ENCODE results near the gene TATDN2.

TATDN2 gene

DNA sequence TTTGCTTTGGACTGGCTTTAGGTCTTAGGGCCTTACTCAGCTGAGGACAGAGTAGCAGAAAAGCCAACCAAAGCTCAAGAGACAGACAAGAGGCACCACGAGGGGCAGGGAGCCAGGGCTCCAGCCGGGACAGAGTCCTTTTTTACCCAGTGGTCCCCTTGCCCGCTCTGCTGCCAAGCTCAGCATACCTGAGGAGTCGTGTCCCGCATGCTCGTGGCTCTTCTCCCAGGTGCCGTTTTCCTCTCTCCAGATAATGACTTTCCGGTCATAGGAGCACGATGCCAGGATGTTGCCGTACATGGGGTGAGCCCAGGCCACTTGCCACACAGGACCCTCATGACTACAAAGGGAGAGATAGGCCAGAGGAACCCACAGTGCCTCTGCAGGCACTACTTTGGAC, 64.1 kb downstream of the TATDN2 start:
- no peaks in the 10 kb centered on the region for H3K4me1 ChIP-seq (ENCODE audit: insufficient read depth, low read length)
- no peaks in the 10 kb centered on the region for H3K27me3 ChIP-seq (ENCODE audit: insufficient read depth, low read length, poor library complexity)
- peaks cover 90% of the 10 kb centered on the region for H3K36me3 ChIP-seq (ENCODE audit: insufficient read depth, low read length)
- DNase-seq (no peak), ATAC-seq (ENCODE audit: insufficient read depth, low read depth) (no peak)
- no peak overlapping the region for H2AFZ ChIP-seq (ENCODE audit: low read depth, low read length)
- H3K79me2 ChIP-seq (ENCODE audit: insufficient read depth, low read length) = peaks cover under 1% of the 10 kb centered on the region; the same call in 1 of the 2 replicates
- H3K4me2 ChIP-seq (ENCODE audit: insufficient read depth, low read length) = no peak overlapping the region
- no peak for TF ChIP-seq EZH2 (IDR thresholded peaks at IDR 0.05; ENCODE audit: borderline replicate concordance, low read depth, low read length, severe bottlenecking)
- TF ChIP-seq, protein P1, sequence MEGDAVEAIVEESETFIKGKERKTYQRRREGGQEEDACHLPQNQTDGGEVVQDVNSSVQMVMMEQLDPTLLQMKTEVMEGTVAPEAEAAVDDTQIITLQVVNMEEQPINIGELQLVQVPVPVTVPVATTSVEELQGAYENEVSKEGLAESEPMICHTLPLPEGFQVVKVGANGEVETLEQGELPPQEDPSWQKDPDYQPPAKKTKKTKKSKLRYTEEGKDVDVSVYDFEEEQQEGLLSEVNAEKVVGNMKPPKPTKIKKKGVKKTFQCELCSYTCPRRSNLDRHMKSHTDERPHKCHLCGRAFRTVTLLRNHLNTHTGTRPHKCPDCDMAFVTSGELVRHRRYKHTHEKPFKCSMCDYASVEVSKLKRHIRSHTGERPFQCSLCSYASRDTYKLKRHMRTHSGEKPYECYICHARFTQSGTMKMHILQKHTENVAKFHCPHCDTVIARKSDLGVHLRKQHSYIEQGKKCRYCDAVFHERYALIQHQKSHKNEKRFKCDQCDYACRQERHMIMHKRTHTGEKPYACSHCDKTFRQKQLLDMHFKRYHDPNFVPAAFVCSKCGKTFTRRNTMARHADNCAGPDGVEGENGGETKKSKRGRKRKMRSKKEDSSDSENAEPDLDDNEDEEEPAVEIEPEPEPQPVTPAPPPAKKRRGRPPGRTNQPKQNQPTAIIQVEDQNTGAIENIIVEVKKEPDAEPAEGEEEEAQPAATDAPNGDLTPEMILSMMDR (IDR thresholded peaks at IDR 0.05; ENCODE audit: borderline replicate concordance, extremely low read depth, low read length, poor library complexity, severe bottlenecking) = no peak
- H3K4me3 ChIP-seq (ENCODE audit: low read depth in 1 of 2, low read length in 2 of 2) = no peak overlapping the region
- peaks cover 3% of the 10 kb centered on the region; the same call in 1 of the 2 replicates for H4K20me1 ChIP-seq (ENCODE audit: insufficient read depth, low read length)
- H3K9ac ChIP-seq (ENCODE audit: low read depth, low read length) = no peak overlapping the region
- no peak overlapping the region for H3K27ac ChIP-seq (ENCODE audit: low read length)
- no peaks in the 10 kb centered on the region for H3K9me3 ChIP-seq (ENCODE audit: insufficient read depth, low read length, severe bottlenecking)

GRCh38 chr3:10312861-10313260, 64.6 kb downstream of the TATDN2 start:
- Histone ChIP-seq H3K4me1 (ENCODE audit: insufficient read depth, low read length) (no peaks in the 10 kb centered on the region), H3K4me3 (ENCODE audit: low read depth in 1 of 2, low read length in 2 of 2) (no peak overlapping the region), H3K9ac (ENCODE audit: low read depth, low read length) (no peak overlapping the region), H3K27ac (ENCODE audit: low read length) (no peak overlapping the region), H4K20me1 (ENCODE audit: insufficient read depth, low read length) (peaks cover 7% of the 10 kb centered on the region; the same call in 1 of the 2 replicates), H3K9me3 (ENCODE audit: insufficient read depth, low read length, severe bottlenecking) (no peaks in the 10 kb centered on the region), H3K36me3 (ENCODE audit: insufficient read depth, low read length) (peaks cover 90% of the 10 kb centered on the region), H3K79me2 (ENCODE audit: insufficient read depth, low read length) (peaks cover 5% of the 10 kb centered on the region), H3K27me3 (ENCODE audit: insufficient read depth, low read length, poor library complexity) (no peaks in the 10 kb centered on the region), H3K4me2 (ENCODE audit: insufficient read depth, low read length) (no peak overlapping the region), H2AFZ (ENCODE audit: low read depth, low read length) (no peak overlapping the region)
- no peak for ATAC-seq (ENCODE audit: insufficient read depth, low read depth)
- TF ChIP-seq, protein P1 (IDR thresholded peaks at IDR 0.05; ENCODE audit: borderline replicate concordance, extremely low read depth, low read length, poor library complexity, severe bottlenecking) = no peak
- no peak for DNase-seq

DNA sequence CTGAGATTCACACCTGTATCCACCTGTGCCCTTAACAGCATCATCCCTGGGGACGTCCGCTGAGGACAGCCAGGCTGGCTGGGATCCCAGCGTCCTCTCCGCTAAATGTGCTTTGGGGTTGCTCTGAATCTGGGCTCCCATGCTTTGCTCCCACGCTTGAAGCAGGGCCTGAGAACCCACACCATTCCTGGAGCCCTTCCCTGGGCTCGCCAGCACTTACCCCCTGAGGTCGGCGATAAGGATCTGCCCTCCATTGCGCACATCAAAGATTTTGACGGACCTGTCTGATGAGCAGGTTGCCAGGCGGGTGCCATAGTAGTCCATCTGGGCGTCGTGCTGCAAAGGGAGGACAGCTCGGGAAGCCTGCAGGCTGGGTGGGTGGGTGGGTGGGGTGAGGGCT, 66.8 kb downstream of the TATDN2 start:
- no peak overlapping the region for H3K4me3 ChIP-seq (ENCODE audit: low read depth in 1 of 2, low read length in 2 of 2)
- H3K4me1 ChIP-seq (ENCODE audit: insufficient read depth, low read length) = peaks cover 15% of the 10 kb centered on the region
- ATAC-seq (ENCODE audit: insufficient read depth, low read depth) = no peak
- H2AFZ ChIP-seq (ENCODE audit: low read depth, low read length) = no peak overlapping the region
- no peak overlapping the region for H3K4me2 ChIP-seq (ENCODE audit: insufficient read depth, low read length)
- peaks cover 25% of the 10 kb centered on the region; the same call in 1 of the 2 replicates for H4K20me1 ChIP-seq (ENCODE audit: insufficient read depth, low read length)
- H3K27ac ChIP-seq (ENCODE audit: low read length) = no peak overlapping the region
- peaks cover 91% of the 10 kb centered on the region for H3K36me3 ChIP-seq (ENCODE audit: insufficient read depth, low read length)
- peaks cover 28% of the 10 kb centered on the region for H3K79me2 ChIP-seq (ENCODE audit: insufficient read depth, low read length)
- no peaks in the 10 kb centered on the region for H3K9me3 ChIP-seq (ENCODE audit: insufficient read depth, low read length, severe bottlenecking)
- H3K27me3 ChIP-seq (ENCODE audit: insufficient read depth, low read length, poor library complexity) = no peaks in the 10 kb centered on the region
- no peak for TF ChIP-seq EZH2 (IDR thresholded peaks at IDR 0.05; ENCODE audit: borderline replicate concordance, low read depth, low read length, severe bottlenecking)
- TF ChIP-seq, protein P1 (IDR thresholded peaks at IDR 0.05; ENCODE audit: borderline replicate concordance, extremely low read depth, low read length, poor library complexity, severe bottlenecking) = no peak
- no peak overlapping the region for H3K9ac ChIP-seq (ENCODE audit: low read depth, low read length)
- no peak for DNase-seq
